Endothelial cell of umbilical vein (primary cell): ENCODE data around the gene SYNE1.

Source experiments
- CTCF ChIP-seq, 2 donors: IDR thresholded peaks; 1 replicate in 1 of 2; 2 replicates in 1 of 2; pipeline ENCODE4 v1.5.1; 2011; ENCODE audit warnings: low read length in 2 of 2, mild to moderate bottlenecking in 2 of 2, moderate library complexity in 2 of 2, control low read depth in 1 of 2, inconsistent platforms in 1 of 2, low read depth in 1 of 2; ENCODE audit not compliant: insufficient read depth in 1 of 2; ENCODE audit errors: extremely low read depth in 1 of 2
- EZH2 ChIP-seq: IDR thresholded peaks from 2 replicates; pipeline ENCODE4 v1.6.1; 2012; ENCODE audit warnings: borderline replicate concordance, low read depth, mild to moderate bottlenecking, moderate library complexity, low read length, inconsistent platforms; ENCODE audit not compliant: severe bottlenecking
- MYC ChIP-seq: IDR thresholded peaks from one replicate; pipeline ENCODE4 v1.6.1; 2011; ENCODE audit warnings: mild to moderate bottlenecking, low read depth, low read length
- POLR2A ChIP-seq: IDR thresholded peaks from 2 replicates; pipeline ENCODE4 v1.6.1; 2012; ENCODE audit warnings: low read depth, mild to moderate bottlenecking, control low read depth, low read length
- POLR2AphosphoS5 ChIP-seq: IDR thresholded peaks from 2 replicates; pipeline ENCODE4 v1.6.1; 2012; ENCODE audit warnings: low read depth, mild to moderate bottlenecking, control low read depth, low read length, moderate library complexity; ENCODE audit not compliant: insufficient read depth
- TF ChIP-seq, protein P1 (sequence below): IDR thresholded peaks from 2 replicates; pipeline ENCODE4 v1.6.1; 2011; ENCODE audit not compliant: insufficient read depth, insufficient read length

GRCh38 chr6:152380351-152380767, 256.8 kb downstream of the SYNE1 start:
- no peak for TF ChIP-seq CTCF (IDR thresholded peaks at IDR 0.05; ENCODE audit: extremely low read depth in 1 of 2, insufficient read depth in 1 of 2, low read depth in 1 of 2, low read length in 2 of 2)
- TF ChIP-seq, protein P1, sequence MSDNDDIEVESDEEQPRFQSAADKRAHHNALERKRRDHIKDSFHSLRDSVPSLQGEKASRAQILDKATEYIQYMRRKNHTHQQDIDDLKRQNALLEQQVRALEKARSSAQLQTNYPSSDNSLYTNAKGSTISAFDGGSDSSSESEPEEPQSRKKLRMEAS: no peak
- TF ChIP-seq EZH2: no peak
- no peak for TF ChIP-seq POLR2A
- no peak for TF ChIP-seq POLR2AphosphoS5
- TF ChIP-seq MYC: no peak
